Natural killer cell (primary cell): Measurements from ENCODE around the gene BNIP5. TPM values are rescaled to one million over a fixed set of nuclear protein-coding genes. Genes with fewer than 3 reads are reported as not detected.

Experiments used
- ATAC-seq, 3 donors: fragments of 150-1000 bp in 2 of 3; fragments of 200-7000 bp in 1 of 3; cut with Tn5 transposase; 1 replicate in 1 of 3; 2 replicates in 2 of 3; pipeline ENCODE4 v1.10.0; 2021; ENCODE audit warnings: mild to moderate bottlenecking in 2 of 3, moderate library complexity in 2 of 3
- DNase-seq, 2 donors: peaks; one replicate each; pipeline versions ENCODE4 v3.0.0 to v3.0.0-alpha.2; 2013 to 2021; ENCODE audit warnings: mixed read lengths in 1 of 2
- H3K27ac ChIP-seq: one replicate; pipeline ENCODE4 v1.5.1; 2013; ENCODE audit warnings: mild to moderate bottlenecking, low read length
- H3K27me3 ChIP-seq: one replicate; pipeline ENCODE4 v1.6.1; 2013; ENCODE audit warnings: low read length; ENCODE audit not compliant: control insufficient read depth, insufficient read depth
- H3K36me3 ChIP-seq: one replicate; pipeline ENCODE4 v1.6.1; 2013; ENCODE audit warnings: low read length; ENCODE audit not compliant: control insufficient read depth, insufficient read depth
- H3K4me1 ChIP-seq: one replicate; pipeline ENCODE4 v1.6.1; 2013; ENCODE audit warnings: low read length; ENCODE audit not compliant: control insufficient read depth, insufficient read depth
- H3K4me3 ChIP-seq: one replicate; pipeline ENCODE4 v1.5.1; 2013; ENCODE audit warnings: low read length
- H3K9me3 ChIP-seq: one replicate; pipeline ENCODE4 v1.6.1; 2013; ENCODE audit warnings: low read length; ENCODE audit not compliant: control insufficient read depth, insufficient read depth
- H3K27ac Mint-ChIP-seq, 2 donors: one replicate each; pipeline ENCODE4 v1.8.0; 2022; ENCODE audit warnings: mild to moderate bottlenecking in 2 of 2, mixed read lengths in 2 of 2, moderate library complexity in 1 of 2
- H3K27me3 Mint-ChIP-seq, 2 donors: one replicate each; pipeline ENCODE4 v1.8.0; 2022; ENCODE audit warnings: low read depth in 2 of 2, mixed read lengths in 2 of 2
- H3K36me3 Mint-ChIP-seq: one replicate; pipeline ENCODE4 v1.8.0; 2022; ENCODE audit warnings: mixed read lengths
- H3K4me1 Mint-ChIP-seq, 2 donors: one replicate each; pipeline ENCODE4 v1.8.0; 2022; ENCODE audit warnings: mixed read lengths in 2 of 2
- H3K4me3 Mint-ChIP-seq: one replicate; pipeline ENCODE4 v1.8.0; 2022; ENCODE audit warnings: mild to moderate bottlenecking, moderate library complexity, mixed read lengths
- H3K9me3 Mint-ChIP-seq, 2 donors: one replicate each; pipeline ENCODE4 v1.8.0; 2022; ENCODE audit warnings: mixed read lengths in 2 of 2
- WGBS: methylation state at CpG from one replicate; pipeline ENCODE4 v1.1.7; 2013; ENCODE audit warnings: missing lambda C conversion rate; ENCODE audit not compliant: insufficient coverage; 5-methylcytosine and 5-hydroxymethylcytosine counted together
- intact Hi-C: fragments of 100-400 bp; cut with micrococcal nuclease; formaldehyde crosslinking; loops from one replicate; pipeline ENCODE4 v1.14.2; 2022
- total RNA-seq, 4 donors: library from RNA; stranded (reverse); fragments of 120-200 nt in 1 of 4; gene quantifications; one replicate each; pipeline versions ENCODE4 v1.2.3 to v1.2.4, GENCODE V29; 2013 to 2022
- TF ChIP-seq, protein P1 (sequence below): fragments of 200-600 bp; IDR thresholded peaks from one replicate; pipeline ENCODE4 v1.8.0; 2022; ENCODE audit warnings: antibody characterized with exemption

The BNIP5 gene
- total RNA-seq, 3 donors from 2014 or later (not counting 1 experiment from before 2014, with no cell fraction given) = not detected

DNA sequence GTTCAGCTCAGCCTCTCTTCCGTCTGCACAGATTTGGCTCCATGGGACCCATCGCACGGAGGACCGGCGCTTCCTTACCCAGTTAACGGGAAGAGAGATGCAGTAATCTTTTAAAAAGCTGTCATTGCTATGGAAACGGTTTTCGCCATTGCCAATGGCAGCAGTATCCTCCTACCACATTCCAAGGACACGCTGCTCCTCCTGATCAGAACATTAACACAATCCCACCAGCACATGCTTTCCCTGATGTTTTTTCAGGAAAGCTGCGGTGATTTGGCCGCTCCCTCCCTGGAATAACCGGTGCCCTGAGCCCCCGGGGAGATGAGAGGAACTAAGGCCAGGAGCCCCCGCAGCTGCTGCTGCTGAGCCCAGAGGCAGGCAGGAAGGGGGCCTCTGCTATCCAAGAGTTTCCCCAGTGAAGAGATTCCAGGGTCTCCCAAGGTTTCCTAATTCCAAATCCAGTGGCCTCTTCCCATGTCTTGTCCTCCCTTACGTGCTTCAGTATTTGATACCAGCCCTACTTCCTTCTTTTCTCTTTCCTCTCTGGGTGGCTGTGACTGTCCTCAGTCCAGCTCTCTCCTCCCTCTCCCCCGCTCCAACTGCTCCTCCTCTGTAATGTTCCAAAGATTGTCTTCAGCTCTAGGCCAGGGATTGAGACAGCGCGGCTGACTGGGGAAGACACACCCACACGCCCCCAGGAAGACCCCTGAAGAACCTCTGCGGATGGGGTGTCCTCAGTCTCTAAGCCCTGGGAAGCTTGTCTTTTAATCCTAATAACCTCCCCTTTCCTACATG lies 2.6 kb downstream of the BNIP5 start:
- intact Hi-C loops = no loop called here
- H3K9me3 Mint-ChIP-seq = no peaks in the 10 kb centered on the region
- Histone ChIP-seq H3K9me3 (no peaks in the 10 kb centered on the region), H3K36me3 (no peaks in the 10 kb centered on the region), H3K4me1 (peaks cover 8% of the 10 kb centered on the region), H3K27ac (no peak overlapping the region), H3K4me3 (no peak overlapping the region), H3K27me3 (peaks cover 3% of the 10 kb centered on the region)
- WGBS = 66% methylated on average over 20 of the region's 20 CpGs
- ATAC-seq = no peak
- no peak for DNase-seq
- TF ChIP-seq, protein P1, sequence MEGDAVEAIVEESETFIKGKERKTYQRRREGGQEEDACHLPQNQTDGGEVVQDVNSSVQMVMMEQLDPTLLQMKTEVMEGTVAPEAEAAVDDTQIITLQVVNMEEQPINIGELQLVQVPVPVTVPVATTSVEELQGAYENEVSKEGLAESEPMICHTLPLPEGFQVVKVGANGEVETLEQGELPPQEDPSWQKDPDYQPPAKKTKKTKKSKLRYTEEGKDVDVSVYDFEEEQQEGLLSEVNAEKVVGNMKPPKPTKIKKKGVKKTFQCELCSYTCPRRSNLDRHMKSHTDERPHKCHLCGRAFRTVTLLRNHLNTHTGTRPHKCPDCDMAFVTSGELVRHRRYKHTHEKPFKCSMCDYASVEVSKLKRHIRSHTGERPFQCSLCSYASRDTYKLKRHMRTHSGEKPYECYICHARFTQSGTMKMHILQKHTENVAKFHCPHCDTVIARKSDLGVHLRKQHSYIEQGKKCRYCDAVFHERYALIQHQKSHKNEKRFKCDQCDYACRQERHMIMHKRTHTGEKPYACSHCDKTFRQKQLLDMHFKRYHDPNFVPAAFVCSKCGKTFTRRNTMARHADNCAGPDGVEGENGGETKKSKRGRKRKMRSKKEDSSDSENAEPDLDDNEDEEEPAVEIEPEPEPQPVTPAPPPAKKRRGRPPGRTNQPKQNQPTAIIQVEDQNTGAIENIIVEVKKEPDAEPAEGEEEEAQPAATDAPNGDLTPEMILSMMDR = no peak
- peaks cover 42% of the 10 kb centered on the region in 2 donors for H3K27me3 Mint-ChIP-seq
- no peak overlapping the region for H3K27ac Mint-ChIP-seq
- no peak overlapping the region for H3K4me3 Mint-ChIP-seq
- H3K4me1 Mint-ChIP-seq = peaks cover 0 to 5% of the 10 kb centered on the region in 2 donors
- no peaks in the 10 kb centered on the region for H3K36me3 Mint-ChIP-seq

DNA sequence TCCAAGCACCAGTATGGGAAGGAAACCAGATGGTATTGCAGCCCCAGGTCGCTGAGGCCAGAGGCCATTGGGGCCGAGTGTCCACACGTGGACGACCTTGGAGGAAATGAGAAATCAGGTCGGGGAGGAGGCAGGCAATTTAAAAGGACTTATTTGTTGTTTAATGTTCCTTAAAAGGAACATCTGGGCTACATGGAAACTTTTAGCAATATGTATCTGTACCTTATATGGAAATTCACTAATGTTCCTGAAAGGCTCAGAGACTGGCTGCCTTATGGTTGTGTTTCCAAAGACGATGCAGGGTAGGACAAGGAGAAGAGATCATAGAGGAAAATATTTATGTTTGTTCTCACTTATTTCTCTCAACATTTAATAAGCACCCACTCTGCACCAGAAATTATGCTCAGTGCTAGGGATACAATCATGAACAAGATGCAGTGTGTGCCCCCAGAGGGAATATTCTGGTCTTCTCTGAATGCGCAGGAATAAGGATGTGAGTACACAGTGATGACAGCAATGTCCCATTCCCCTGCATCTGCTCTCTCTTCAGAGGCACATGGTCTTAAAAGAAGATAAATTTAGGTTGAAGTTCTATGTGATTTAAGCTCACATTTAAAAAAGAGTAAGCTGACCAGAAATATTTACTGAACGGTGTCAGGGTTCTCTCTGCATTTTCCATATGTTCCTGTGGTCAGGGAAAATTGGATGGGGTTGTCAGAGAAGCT lies 3.4 kb downstream of the BNIP5 start:
- no peak for DNase-seq

DNA sequence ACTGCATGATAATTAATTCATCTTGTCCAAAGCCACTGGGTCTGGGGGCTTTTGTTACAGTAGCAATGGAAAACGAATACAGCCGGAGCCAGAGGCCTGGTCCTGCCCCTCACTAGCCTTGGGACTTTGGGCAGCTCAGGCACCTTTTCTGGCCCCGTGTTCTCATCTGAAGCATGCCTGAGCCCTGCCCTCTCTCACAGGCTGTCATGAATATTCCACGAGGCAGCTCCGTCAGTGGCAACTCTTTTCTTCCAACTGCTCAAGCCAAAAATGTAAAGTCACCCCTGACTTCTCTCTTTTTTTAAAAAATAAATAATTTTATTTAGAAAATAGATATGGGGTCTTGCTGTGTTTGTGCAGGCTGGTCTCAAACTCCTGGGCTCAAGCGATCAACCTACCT lies 5.3 kb downstream of the BNIP5 start:
- peaks cover 0 to 5% of the 10 kb centered on the region in 2 donors for H3K4me1 Mint-ChIP-seq
- no peak overlapping the region for H3K4me3 ChIP-seq
- H3K4me3 Mint-ChIP-seq = no peak overlapping the region
- no peaks in the 10 kb centered on the region for H3K9me3 ChIP-seq
- H3K36me3 Mint-ChIP-seq = no peaks in the 10 kb centered on the region
- H3K9me3 Mint-ChIP-seq = no peaks in the 10 kb centered on the region
- ATAC-seq (no peak), DNase-seq (no peak)
- H3K27me3 Mint-ChIP-seq = peaks cover 41 to 42% of the 10 kb centered on the region in 2 donors
- peaks cover 3% of the 10 kb centered on the region for H3K4me1 ChIP-seq
- no peaks in the 10 kb centered on the region for H3K36me3 ChIP-seq
- TF ChIP-seq, protein P1 = no peak
- intact Hi-C loops = no loop called here
- H3K27ac Mint-ChIP-seq = no peak overlapping the region
- H3K27ac ChIP-seq = no peak overlapping the region
- peaks cover 3% of the 10 kb centered on the region for H3K27me3 ChIP-seq
- WGBS = 86% methylated on average over 6 of the region's 6 CpGs

More for the DNA sequence above, 3.4 kb downstream of the BNIP5 start:
- WGBS = 72% methylated on average over 7 of the region's 8 CpGs
- H3K4me3 ChIP-seq = no peak overlapping the region
- no peak overlapping the region for H3K27ac ChIP-seq
- H3K36me3 ChIP-seq = no peaks in the 10 kb centered on the region
- H3K9me3 ChIP-seq = no peaks in the 10 kb centered on the region
- ATAC-seq = no peak
- H3K27me3 Mint-ChIP-seq = peaks cover 42 to 49% of the 10 kb centered on the region in 2 donors
- TF ChIP-seq, protein P1 = no peak
- H3K36me3 Mint-ChIP-seq = no peaks in the 10 kb centered on the region
- H3K27me3 ChIP-seq = peaks cover 3% of the 10 kb centered on the region
- H3K4me1 Mint-ChIP-seq = peaks cover 0 to 5% of the 10 kb centered on the region in 2 donors
- H3K4me1 ChIP-seq = peaks cover 8% of the 10 kb centered on the region
- no peak overlapping the region for H3K27ac Mint-ChIP-seq
- no peaks in the 10 kb centered on the region for H3K9me3 Mint-ChIP-seq
- no peak overlapping the region for H3K4me3 Mint-ChIP-seq
- intact Hi-C loops = no loop called here
